Subcutaneous abdominal adipose tissue (tissue), 5 donors: ENCODE measurements around the gene CCDC8.

Experiments used
- H3K27ac ChIP-seq: one replicate; pipeline ENCODE4 v1.7.0; 2013; ENCODE audit warnings: low read depth, mild to moderate bottlenecking, inconsistent platforms, low read length, moderate library complexity
- H3K27me3 ChIP-seq, 5 donors: one replicate each; pipeline ENCODE4 v1.7.0; 2013; ENCODE audit warnings: low read length in 5 of 5, inconsistent platforms in 1 of 5; ENCODE audit not compliant: control insufficient read depth in 5 of 5, insufficient read depth in 4 of 5
- H3K36me3 ChIP-seq, 5 donors: one replicate each; pipeline ENCODE4 v1.7.0; 2013; ENCODE audit warnings: low read length in 5 of 5; ENCODE audit not compliant: control insufficient read depth in 5 of 5, insufficient read depth in 5 of 5
- H3K4me1 ChIP-seq, 5 donors: one replicate each; pipeline ENCODE4 v1.7.0; 2013; ENCODE audit warnings: low read length in 5 of 5, mild to moderate bottlenecking in 3 of 5, moderate library complexity in 1 of 5; ENCODE audit not compliant: control insufficient read depth in 5 of 5, insufficient read depth in 5 of 5
- H3K4me3 ChIP-seq, 5 donors: one replicate each; pipeline ENCODE4 v1.7.0; 2013; ENCODE audit warnings: low read length in 5 of 5, low read depth in 1 of 5
- H3K9ac ChIP-seq, 5 donors: one replicate each; pipeline ENCODE4 v1.7.0; 2013; ENCODE audit warnings: low read length in 5 of 5, mild to moderate bottlenecking in 4 of 5, moderate library complexity in 3 of 5
- H3K9me3 ChIP-seq, 5 donors: one replicate each; pipeline ENCODE4 v1.7.0; 2013; ENCODE audit warnings: low read length in 5 of 5; ENCODE audit not compliant: control insufficient read depth in 5 of 5
- donor health status: healthy.
- donor health status: healthy.
- donor health status: healthy.
- donor health status: healthy.
- donor health status: healthy.

The CCDC8 gene, protein sequence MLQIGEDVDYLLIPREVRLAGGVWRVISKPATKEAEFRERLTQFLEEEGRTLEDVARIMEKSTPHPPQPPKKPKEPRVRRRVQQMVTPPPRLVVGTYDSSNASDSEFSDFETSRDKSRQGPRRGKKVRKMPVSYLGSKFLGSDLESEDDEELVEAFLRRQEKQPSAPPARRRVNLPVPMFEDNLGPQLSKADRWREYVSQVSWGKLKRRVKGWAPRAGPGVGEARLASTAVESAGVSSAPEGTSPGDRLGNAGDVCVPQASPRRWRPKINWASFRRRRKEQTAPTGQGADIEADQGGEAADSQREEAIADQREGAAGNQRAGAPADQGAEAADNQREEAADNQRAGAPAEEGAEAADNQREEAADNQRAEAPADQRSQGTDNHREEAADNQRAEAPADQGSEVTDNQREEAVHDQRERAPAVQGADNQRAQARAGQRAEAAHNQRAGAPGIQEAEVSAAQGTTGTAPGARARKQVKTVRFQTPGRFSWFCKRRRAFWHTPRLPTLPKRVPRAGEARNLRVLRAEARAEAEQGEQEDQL

DNA sequence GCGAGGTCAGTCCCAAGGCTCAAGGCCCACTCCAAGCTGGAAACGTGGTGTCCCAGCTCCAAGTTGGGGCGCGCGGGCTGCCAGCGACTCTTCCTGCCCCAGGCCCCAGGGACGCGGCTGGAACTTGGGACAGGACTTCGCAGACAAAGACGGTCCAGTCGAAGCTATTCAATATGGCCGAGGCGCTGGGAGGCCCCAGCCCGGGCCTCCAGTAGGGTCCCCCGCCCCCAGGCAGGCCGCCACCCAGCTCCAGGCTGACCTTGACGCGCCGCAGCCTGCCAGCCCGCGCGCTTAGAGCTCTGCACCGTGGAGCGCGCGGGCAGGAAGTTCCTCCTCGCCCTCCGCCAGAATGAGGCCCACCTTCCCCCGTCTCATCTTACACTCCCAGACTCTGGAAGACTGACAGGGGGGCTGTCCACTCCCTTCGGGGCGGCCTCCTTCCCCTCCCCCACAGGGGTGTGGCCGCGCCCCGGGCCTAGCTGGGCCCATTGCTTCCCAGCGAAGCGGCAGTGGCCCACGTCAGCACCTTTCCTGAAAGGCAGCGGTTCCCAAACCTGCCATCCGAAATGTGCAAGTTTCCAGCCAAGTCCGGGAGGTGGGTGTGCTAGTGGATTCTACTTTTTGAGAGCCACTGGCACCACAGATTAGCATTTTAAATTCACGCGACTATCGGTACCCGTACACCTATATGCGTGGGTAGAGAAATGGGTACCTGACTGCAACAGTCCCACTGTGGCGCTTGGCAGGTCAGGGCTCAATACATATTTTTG, at the start of gene CCDC8:
CCDC8 (minus strand) TSS at position 303 of the 770 bp plus-strand sequence. CDS start 754 bp downstream, outside the sequence.
- H3K36me3 ChIP-seq = no peaks in the 10 kb centered on the region
- no peaks in the 10 kb centered on the region for H3K9me3 ChIP-seq
- peaks cover 0 to 44% (median 39%) of the 10 kb centered on the region in 5 donors for H3K4me1 ChIP-seq
- H3K27ac ChIP-seq = no peak within 1 kb of the TSS
- H3K27me3 ChIP-seq = peaks cover 7 to 55% (median 42%) of the 10 kb centered on the region in 5 donors
- peak within 1 kb of the TSS; percentile 52 to 63 (median 58) for H3K4me3 ChIP-seq
- H3K9ac ChIP-seq = peak within 1 kb of the TSS in 1 of 5 donors; percentile 35

DNA sequence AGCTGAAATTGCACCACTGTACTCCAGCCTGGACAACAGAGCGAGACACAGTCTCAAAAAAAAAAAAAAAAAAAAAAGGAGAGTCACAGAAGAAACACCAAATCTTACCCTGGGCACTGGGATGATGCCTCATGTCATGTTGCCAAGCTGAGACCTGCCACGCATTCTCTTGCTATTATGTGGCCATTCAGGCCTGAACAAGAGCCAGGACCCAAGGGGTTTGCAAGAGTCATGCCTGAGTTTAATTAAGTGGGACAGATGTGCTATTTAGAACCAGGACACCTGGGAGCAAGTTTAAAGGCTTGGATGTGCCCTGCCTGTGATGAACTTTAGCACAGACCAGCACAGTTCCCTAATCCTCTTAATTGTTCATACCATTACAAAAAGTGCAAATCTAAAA, 48.2 kb upstream of the CCDC8 start:
- Histone ChIP-seq H3K27ac (no peak overlapping the region), H3K27me3 (peaks cover 0 to 6% (median 0%) of the 10 kb centered on the region in 5 donors), H3K36me3 (no peaks in the 10 kb centered on the region), H3K9me3 (no peaks in the 10 kb centered on the region), H3K9ac (no peak overlapping the region), H3K4me3 (no peak overlapping the region), H3K4me1 (peaks cover 0 to under 1% (median 0%) of the 10 kb centered on the region in 5 donors)

DNA sequence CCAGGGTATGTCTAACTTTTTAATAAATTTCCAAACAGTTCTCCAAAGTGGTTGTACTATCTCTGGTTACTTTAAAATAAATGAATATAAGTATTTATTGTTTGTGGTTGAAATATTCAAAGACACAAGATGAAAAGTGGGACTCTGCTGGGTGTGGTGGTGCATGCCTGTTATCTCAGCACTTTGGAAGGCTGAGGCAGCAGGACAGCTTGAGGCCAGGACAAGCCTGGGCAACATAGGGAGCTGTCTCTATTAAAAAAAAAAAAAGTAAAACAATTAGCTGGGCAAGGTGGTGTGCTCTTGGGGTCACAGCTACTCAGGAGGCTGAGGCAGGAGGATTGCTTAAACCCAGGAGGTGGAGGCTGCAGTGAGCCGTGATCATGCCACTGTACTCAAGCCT, 47.6 kb upstream of the CCDC8 start:
- Histone ChIP-seq H3K4me3 (no peak overlapping the region), H3K27ac (no peak overlapping the region)

DNA sequence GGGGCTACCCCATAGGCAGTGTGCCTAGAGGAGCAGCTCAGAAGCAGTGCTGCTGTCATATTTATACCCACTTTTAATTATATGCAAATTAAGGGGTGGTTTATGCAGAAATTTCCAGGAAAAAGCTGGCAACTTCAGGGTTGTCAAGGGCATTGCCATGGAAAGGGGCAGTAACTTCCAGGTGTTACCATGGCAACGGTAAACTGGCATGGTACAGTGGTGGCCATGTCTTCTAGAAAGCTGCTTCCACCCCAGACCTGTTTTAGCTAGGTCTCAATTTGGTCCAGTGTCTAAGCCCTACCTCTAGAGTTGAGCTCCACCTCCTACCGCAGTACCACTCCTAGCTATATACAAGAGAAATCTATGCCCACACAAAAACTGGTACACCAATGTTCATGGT, 46.7 kb upstream of the CCDC8 start:
- H3K4me1 ChIP-seq = no peaks in the 10 kb centered on the region
- H3K9me3 ChIP-seq = no peaks in the 10 kb centered on the region
- no peak overlapping the region for H3K9ac ChIP-seq
- H3K36me3 ChIP-seq = no peaks in the 10 kb centered on the region
- no peak overlapping the region for H3K27ac ChIP-seq
- no peak overlapping the region for H3K4me3 ChIP-seq
- H3K27me3 ChIP-seq = peaks cover 0 to 6% (median 0%) of the 10 kb centered on the region in 5 donors

More for the DNA sequence above, 47.6 kb upstream of the CCDC8 start:
- Histone ChIP-seq H3K9me3 (no peaks in the 10 kb centered on the region), H3K4me1 (no peaks in the 10 kb centered on the region), H3K36me3 (no peaks in the 10 kb centered on the region), H3K27me3 (peaks cover 0 to 6% (median 0%) of the 10 kb centered on the region in 5 donors), H3K9ac (no peak overlapping the region)

DNA sequence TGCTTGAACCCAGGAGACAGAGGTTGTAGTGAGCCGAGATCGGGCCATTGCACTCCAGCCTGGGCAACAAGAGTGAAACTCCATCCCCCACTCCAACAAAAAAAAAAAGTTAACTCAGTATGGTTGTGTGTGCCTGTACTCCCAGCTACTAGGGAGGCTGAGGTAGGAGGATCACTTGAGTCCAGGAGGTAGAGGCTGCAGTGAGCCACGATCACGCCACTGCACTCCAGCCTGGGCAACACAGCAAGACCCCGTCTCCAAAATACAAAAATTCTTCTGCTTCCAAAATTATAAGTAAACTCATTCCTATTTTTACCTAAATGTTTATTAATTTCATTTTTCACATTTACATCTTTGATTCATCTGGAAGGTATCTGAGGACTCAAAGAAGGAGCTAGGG, 43.6 kb upstream of the CCDC8 start:
- no peak overlapping the region for H3K27ac ChIP-seq
- H3K27me3 ChIP-seq = peaks cover 0 to 4% (median 0%) of the 10 kb centered on the region in 5 donors
- H3K9me3 ChIP-seq = no peaks in the 10 kb centered on the region
- H3K36me3 ChIP-seq = no peaks in the 10 kb centered on the region
- no peaks in the 10 kb centered on the region for H3K4me1 ChIP-seq
- H3K4me3 ChIP-seq = no peak overlapping the region
- H3K9ac ChIP-seq = no peak overlapping the region

- no peak overlapping the region for H3K9ac ChIP-seq
- H3K4me1 ChIP-seq = no peaks in the 10 kb centered on the region
- no peak overlapping the region for H3K27ac ChIP-seq
- no peaks in the 10 kb centered on the region for H3K9me3 ChIP-seq
- peaks cover 0 to 3% (median 0%) of the 10 kb centered on the region in 5 donors for H3K27me3 ChIP-seq
- no peaks in the 10 kb centered on the region for H3K36me3 ChIP-seq
- H3K4me3 ChIP-seq = no peak overlapping the region
Measured at GRCh38 chr19:46454244-46454643, 40.9 kb upstream of the CCDC8 start.

GRCh38 chr19:46453661-46454060, 40.3 kb upstream of the CCDC8 start:
- no peak overlapping the region for H3K9ac ChIP-seq
- H3K27ac ChIP-seq = no peak overlapping the region
- no peak overlapping the region for H3K4me3 ChIP-seq
- H3K9me3 ChIP-seq = no peaks in the 10 kb centered on the region
- H3K4me1 ChIP-seq = no peaks in the 10 kb centered on the region
- H3K27me3 ChIP-seq = peaks cover 0 to 3% (median 0%) of the 10 kb centered on the region in 5 donors
- H3K36me3 ChIP-seq = no peaks in the 10 kb centered on the region

DNA sequence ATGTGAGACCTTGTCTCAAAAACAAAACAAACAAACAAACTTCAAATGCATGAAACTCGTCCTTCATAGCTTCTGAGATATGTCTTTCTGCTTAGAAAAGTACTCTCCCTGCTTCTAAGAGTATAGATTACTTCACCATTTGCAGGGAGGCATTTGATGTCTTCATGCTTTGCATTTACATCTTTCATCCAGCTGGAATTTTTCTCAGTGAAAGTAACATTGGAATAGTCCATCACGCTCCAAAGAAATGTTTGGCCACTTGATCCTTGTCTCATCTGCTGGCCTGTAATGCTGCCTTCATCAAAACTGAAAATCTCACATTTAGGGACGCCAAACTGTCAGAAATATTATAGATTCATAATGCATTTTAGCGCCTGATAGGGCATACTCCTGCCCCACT, 38.8 kb upstream of the CCDC8 start:
- H3K9ac ChIP-seq = no peak overlapping the region
- no peaks in the 10 kb centered on the region for H3K9me3 ChIP-seq
- H3K27me3 ChIP-seq = peaks cover 0 to 4% (median 0%) of the 10 kb centered on the region in 5 donors
- no peak overlapping the region for H3K4me3 ChIP-seq
- H3K4me1 ChIP-seq = no peaks in the 10 kb centered on the region
- H3K36me3 ChIP-seq = no peaks in the 10 kb centered on the region
- H3K27ac ChIP-seq = no peak overlapping the region

- H3K4me3 ChIP-seq = no peak overlapping the region
- H3K9me3 ChIP-seq = no peaks in the 10 kb centered on the region
- no peak overlapping the region for H3K9ac ChIP-seq
- no peaks in the 10 kb centered on the region for H3K36me3 ChIP-seq
- H3K27ac ChIP-seq = no peak overlapping the region
- H3K27me3 ChIP-seq = peaks cover 0 to 4% (median 0%) of the 10 kb centered on the region in 5 donors
- H3K4me1 ChIP-seq = no peaks in the 10 kb centered on the region
Measured at GRCh38 chr19:46451352-46451751, 38.0 kb upstream of the CCDC8 start.

DNA sequence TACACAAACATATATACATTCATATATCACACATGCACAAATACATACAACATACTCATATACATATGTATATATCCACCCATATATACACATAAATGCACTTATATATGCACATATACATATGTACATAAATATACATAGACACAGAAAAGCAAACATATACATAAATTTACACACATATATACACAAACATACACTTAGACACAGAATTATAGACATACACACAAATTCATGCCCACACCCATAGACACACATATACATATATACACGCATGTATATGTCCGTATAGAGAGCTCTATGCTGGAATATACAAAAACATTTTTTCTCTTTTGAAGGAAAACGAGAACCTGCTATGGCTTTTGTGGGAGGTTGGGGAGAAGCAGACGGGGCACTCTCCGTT, 37.4 kb upstream of the CCDC8 start:
- no peaks in the 10 kb centered on the region for H3K36me3 ChIP-seq
- no peaks in the 10 kb centered on the region for H3K9me3 ChIP-seq
- no peak overlapping the region for H3K27ac ChIP-seq
- peaks cover 0 to 4% (median 0%) of the 10 kb centered on the region in 5 donors for H3K27me3 ChIP-seq
- H3K9ac ChIP-seq = no peak overlapping the region
- H3K4me3 ChIP-seq = no peak overlapping the region
- no peaks in the 10 kb centered on the region for H3K4me1 ChIP-seq
